ENCODE measurements around the gene LENEP.

Gene LENEP

DNA sequence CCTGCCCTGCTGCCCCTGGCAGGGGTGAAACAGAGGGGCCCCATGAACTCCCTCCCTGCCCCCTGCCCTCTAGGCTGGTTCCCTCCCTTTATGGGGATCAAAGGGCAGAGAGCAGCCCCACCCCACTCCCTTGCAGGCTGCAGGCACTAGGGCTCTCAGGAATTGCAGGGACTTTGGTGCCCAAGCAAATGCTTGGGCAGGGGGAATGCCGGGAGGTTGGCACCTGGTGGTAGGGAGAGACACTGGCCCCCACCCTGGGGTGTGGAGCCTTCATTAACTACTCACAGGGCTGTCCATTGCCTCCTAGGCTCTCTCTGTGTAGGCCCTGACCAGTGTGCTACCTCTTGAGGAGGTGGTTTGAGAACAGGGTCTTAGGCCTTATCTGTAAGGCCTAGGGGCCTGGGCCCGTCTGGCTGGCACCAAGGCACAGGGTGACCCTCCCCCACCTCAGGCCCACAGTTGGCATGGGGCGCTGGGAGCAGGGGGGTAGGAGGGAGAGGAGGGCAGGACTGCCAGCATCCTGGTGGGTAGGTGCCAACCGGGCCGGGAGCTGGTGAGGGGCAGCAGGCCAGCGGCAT, 14.0 kb downstream of the LENEP start:
- ATAC-seq (no peak), DNase-seq (ENCODE audit: low spot score in 2 of 2) (no peak)
- Mint-ChIP-seq H3K27ac (peak overlapping the region; percentile 91), H3K4me3 (peak overlapping the region; percentile 93), H3K4me1 (peaks cover 70% of the 10 kb centered on the region), H3K9me3 (no peaks in the 10 kb centered on the region), H3K36me3 (peaks cover 7% of the 10 kb centered on the region)

- no peak for DNase-seq (ENCODE audit: low spot score in 2 of 2)
- H3K4me1 Mint-ChIP-seq = peaks cover 76% of the 10 kb centered on the region
- ATAC-seq = no peak
- H3K27ac Mint-ChIP-seq = peak overlapping the region; percentile 97
- H3K36me3 Mint-ChIP-seq = peaks cover 11% of the 10 kb centered on the region
- H3K4me3 Mint-ChIP-seq = peak overlapping the region; percentile 74
- H3K9me3 Mint-ChIP-seq = no peaks in the 10 kb centered on the region
These were observed 14.9 kb downstream of the LENEP start for GRCh38 chr1:155008015-155008941.

- H3K36me3 Mint-ChIP-seq = peaks cover 11% of the 10 kb centered on the region
- no peaks in the 10 kb centered on the region for H3K9me3 Mint-ChIP-seq
- peaks cover 74% of the 10 kb centered on the region for H3K4me1 Mint-ChIP-seq
- peak overlapping the region; percentile 97 for H3K27ac Mint-ChIP-seq
- peak overlapping the region; percentile 74 for H3K4me3 Mint-ChIP-seq
- DNase-seq (ENCODE audit: low spot score in 2 of 2) = no peak
- ATAC-seq = no peak
These were observed 15.9 kb downstream of the LENEP start for GRCh38 chr1:155009221-155009711.

DNA sequence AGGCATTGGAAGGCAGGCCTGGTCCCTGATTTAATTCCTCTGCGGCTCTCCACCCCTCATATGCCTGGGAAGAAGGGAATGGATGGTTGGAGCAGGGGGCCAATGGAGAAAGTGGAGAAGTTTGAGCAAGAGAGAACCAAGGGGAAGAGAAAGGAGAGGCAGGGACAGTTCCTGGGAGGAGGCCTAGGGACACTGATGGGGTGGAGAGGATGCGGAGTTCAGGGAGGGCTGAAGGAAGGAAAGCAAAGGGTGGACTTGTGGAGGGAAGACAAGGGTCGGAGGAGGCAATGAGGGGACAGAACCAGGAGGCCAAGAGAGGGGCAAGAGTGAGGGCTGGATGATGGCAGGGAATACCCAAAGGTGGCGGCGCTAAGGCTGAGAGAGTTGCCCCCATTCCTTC, 16.4 kb downstream of the LENEP start:
- Mint-ChIP-seq H3K9me3 (no peaks in the 10 kb centered on the region), H3K4me1 (peaks cover 70% of the 10 kb centered on the region), H3K27ac (peak overlapping the region; percentile 97), H3K36me3 (peaks cover 13% of the 10 kb centered on the region), H3K4me3 (peak overlapping the region; percentile 74)
- ATAC-seq (no peak), DNase-seq (ENCODE audit: low spot score in 2 of 2) (no peak)

DNA sequence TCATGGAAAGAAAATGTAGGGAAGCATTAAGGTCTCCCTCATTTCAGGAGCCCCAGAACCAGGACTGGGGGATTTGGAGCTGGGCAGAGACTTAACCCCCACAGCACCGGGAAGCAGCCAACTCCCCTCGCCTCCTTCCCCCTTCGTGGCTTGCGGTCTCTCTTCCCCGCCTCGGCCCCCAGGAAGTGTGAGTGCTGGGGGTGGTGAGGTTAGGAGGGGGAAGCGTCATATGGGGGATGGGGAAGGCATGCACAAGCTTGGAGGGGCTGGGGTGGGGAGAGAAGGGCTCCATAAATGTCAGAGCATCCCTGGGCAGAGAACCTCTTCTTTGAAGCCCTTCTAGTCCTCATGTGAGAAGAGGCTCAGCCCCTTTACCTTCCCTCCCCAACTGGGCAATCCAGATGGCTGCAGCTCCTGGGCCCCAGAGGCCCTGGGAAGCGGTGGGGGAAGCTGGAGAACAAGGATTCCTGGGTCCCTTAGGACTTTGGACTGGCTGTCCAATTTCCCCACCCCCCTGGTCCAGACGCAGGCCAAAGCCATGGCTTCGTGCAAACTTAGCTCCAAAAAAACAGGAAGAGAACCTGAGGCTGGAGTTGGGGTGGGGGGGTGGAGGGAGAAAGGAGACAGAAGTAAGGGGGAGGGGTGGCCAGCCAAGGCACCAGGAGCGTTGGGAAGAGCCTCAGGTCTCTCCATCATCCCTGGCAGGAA, 17.0 kb downstream of the LENEP start:
- ATAC-seq (no peak), DNase-seq (ENCODE audit: low spot score in 2 of 2) (no peak)
- H3K9me3 Mint-ChIP-seq = no peaks in the 10 kb centered on the region
- H3K36me3 Mint-ChIP-seq = peaks cover 20% of the 10 kb centered on the region
- peak overlapping the region; percentile 74 for H3K4me3 Mint-ChIP-seq
- H3K4me1 Mint-ChIP-seq = peaks cover 67% of the 10 kb centered on the region
- peak overlapping the region; percentile 97 for H3K27ac Mint-ChIP-seq

DNA sequence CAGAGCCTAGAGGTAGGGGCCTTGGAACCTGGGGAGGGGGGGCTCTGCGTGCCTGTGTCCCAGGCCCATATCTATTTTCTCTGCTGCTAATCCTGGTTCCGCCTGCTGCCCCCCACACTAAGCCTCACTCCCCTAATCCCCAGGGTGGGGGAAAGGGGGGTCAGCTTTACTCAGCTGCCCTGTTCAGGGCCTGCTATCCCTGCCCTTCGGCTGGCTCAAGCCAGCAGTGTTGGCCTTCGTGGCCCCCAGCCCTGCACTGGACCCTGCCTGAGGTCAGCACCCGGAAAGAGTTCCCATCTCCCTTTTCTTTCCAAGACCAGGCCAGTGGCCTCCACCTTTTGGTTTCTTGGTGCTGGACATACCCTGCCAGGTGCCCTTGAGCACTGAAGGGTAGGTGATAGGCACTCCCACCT, 17.6 kb downstream of the LENEP start:
- H3K4me1 Mint-ChIP-seq = peaks cover 67% of the 10 kb centered on the region
- DNase-seq (ENCODE audit: low spot score in 2 of 2) = no peak
- peak overlapping the region; percentile 74 for H3K4me3 Mint-ChIP-seq
- H3K36me3 Mint-ChIP-seq = peaks cover 26% of the 10 kb centered on the region
- no peaks in the 10 kb centered on the region for H3K9me3 Mint-ChIP-seq
- no peak for ATAC-seq
- peak overlapping the region; percentile 97 for H3K27ac Mint-ChIP-seq

DNA sequence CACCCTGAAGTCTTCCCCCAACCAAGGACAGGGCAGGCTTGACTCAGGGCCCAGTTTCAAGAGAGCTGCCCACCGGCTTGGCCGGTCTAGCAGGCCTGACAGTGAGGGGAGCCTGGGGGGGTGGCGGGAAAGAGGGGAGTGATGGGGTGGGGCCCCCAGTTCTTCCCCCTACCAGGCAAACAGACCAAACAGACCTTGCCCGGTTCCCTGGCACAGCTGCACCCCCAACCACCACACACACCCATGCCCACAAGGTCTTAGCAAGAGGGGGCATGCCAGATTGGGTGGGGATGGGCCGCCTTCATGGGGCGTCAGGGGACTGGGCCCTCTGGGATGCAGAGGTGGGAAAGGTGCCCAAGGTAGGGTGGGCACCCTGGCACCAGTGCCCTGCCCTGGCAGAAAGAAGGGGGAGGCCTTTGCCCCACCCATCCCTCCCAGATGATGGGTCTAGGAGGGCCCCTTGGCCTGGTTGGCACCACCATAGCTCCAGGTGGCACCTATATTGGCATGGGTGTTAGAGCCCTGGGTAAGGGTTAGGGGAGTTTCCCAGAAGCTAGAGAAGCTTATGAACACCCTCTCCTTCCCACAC, 18.1 kb downstream of the LENEP start:
- ATAC-seq (no peak), DNase-seq (ENCODE audit: low spot score in 2 of 2) (no peak)
- Mint-ChIP-seq H3K4me1 (peaks cover 67% of the 10 kb centered on the region), H3K27ac (peak overlapping the region; percentile 97), H3K36me3 (peaks cover 31% of the 10 kb centered on the region), H3K4me3 (peak overlapping the region; percentile 74), H3K9me3 (no peaks in the 10 kb centered on the region)

DNA sequence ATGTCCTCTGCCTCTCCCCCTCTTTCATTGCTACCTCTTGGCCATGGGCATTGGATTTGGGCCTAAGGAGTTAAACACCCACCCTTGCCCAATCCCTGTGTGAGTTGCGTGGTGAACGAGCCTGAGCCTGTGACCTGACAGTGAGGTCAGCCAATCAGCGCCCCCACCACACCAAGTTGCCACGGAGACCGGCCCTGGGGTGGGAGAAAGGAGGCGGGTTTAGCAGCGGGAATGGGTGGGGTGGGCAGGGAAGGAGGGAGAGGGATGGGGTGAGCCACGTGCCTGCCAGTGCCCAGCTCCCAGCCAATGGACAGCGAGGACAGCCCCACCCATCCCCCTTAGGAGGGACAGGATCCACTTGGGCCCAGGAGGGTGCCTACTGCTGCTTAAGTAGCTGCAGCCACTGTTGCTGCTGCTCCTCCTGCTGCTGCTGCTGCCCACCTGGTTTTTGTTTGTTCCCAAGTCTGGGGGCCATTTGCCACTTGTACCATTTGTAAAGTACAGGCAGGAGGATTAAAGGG, 18.7 kb downstream of the LENEP start:
- H3K4me3 Mint-ChIP-seq = no peak overlapping the region
- peaks cover 37% of the 10 kb centered on the region for H3K36me3 Mint-ChIP-seq
- no peaks in the 10 kb centered on the region for H3K9me3 Mint-ChIP-seq
- DNase-seq (ENCODE audit: low spot score in 2 of 2) (no peak), ATAC-seq (no peak)
- H3K27ac Mint-ChIP-seq = peak overlapping the region; percentile 88
- H3K4me1 Mint-ChIP-seq = peaks cover 66% of the 10 kb centered on the region

DNA sequence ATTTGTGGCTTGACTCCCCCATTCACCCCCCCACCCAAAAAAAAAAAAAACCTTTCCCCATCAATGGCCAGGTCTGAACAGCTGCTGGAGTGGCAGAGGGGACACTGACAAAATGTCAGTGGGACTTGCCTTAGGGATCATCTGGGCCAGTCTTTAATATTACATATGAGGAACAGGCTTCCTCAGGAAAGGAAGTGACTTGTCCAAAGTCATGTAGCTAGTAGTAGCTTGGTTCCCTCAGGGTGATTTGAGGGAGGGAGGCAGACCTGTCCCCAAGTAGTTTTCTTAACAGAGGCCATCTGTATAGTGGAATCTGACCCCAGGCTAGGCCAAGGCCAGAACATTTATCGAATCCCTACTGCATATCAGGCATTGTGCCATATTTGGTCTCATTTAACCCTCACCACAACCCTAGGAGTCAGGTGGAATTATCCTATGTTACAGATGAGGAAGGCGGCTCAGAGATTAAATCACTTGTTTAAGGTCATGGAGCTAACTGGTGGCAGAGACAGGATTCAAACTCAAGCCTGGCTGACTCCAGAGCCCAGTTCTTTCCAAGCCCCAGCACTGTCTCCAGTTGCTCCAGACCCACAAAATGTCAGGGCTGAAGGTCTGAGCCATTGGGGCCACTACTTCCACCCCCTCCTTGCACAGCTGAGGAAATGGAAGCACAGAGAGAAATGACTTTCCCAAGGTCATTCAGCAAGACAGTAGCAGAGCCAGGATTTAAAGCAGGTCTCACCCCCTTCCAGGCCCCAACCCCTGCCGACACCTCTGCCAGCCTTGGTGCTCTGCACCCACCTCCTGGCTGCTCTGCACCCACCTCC, 19.6 kb downstream of the LENEP start:
- H3K9me3 Mint-ChIP-seq = no peaks in the 10 kb centered on the region
- peak overlapping the region; percentile 23 for H3K4me3 Mint-ChIP-seq
- H3K36me3 Mint-ChIP-seq = peaks cover 38% of the 10 kb centered on the region
- DNase-seq (ENCODE audit: low spot score in 2 of 2) (no peak), ATAC-seq (no peak)
- H3K4me1 Mint-ChIP-seq = peaks cover 68% of the 10 kb centered on the region
- H3K27ac Mint-ChIP-seq = peak overlapping the region; percentile 88

DNA sequence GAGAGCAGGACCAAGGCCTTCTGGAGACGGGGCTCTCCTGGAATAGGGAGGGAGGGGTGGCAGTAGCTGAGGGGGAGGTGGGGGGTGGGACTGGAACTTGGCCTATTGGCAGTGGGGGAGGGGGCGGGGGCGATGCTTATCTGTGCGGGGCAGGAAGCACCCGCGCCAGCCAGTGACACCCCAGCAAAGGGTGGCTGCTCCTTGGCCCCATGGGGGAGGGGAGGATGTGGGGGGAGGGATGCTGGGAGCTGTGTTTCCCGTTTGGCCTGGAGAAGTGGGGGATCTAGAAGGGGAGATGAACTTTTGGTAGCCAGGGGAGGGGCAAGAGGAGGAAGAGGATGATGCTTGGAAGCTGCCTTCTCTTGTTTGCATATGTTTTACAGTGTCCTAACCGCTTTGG, 20.2 kb downstream of the LENEP start:
- H3K4me1 Mint-ChIP-seq = peaks cover 66% of the 10 kb centered on the region
- H3K36me3 Mint-ChIP-seq = peaks cover 40% of the 10 kb centered on the region
- ATAC-seq = no peak
- peak overlapping the region; percentile 23 for H3K4me3 Mint-ChIP-seq
- H3K9me3 Mint-ChIP-seq = no peaks in the 10 kb centered on the region
- no peak for DNase-seq (ENCODE audit: low spot score in 2 of 2)
- H3K27ac Mint-ChIP-seq = peak overlapping the region; percentile 88

- H3K4me3 Mint-ChIP-seq = no peak overlapping the region
- DNase-seq (ENCODE audit: low spot score in 2 of 2) (no peak), ATAC-seq (no peak)
- no peak overlapping the region for H3K27ac Mint-ChIP-seq
- H3K9me3 Mint-ChIP-seq = no peaks in the 10 kb centered on the region
- H3K36me3 Mint-ChIP-seq = peaks cover 53% of the 10 kb centered on the region
- peaks cover 66% of the 10 kb centered on the region for H3K4me1 Mint-ChIP-seq
These were observed 21.5 kb downstream of the LENEP start for GRCh38 chr1:155014709-155015508.

DNA sequence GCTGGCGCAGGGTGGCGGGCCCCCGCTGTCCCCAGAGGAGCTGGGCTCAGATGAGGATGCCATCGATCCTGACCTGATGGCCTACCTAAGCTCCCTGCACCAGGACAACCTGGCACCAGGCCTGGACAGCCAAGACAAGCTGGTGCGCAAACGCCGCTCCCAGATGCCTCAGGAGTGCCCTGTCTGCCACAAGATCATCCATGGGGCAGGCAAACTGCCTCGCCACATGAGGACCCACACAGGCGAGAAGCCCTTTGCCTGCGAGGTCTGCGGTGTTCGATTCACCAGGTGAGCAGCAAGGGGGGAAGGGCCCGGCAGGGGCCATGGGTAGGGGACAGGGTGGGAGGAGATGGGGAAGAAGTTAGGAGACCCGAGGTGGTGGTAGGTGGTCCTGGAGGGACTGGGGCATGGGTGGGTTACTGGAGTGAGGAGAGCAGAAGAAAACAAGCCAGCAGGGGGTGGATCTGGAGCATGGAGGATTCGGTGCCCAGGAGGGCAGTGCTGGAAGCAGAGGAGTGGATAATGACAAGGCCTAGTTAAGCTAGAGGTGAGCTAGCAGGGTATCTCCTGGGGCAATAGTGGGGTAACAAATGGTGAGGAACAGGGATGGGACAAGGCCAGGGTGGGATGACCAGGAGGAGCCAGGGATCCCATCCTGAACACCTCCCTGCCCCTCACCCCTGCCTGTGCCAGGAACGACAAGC, 22.3 kb downstream of the LENEP start:
- ATAC-seq (no peak), DNase-seq (ENCODE audit: low spot score in 2 of 2) (no peak)
- H3K27ac Mint-ChIP-seq = peak overlapping the region; percentile 78
- no peak overlapping the region for H3K4me3 Mint-ChIP-seq
- peaks cover 60% of the 10 kb centered on the region for H3K4me1 Mint-ChIP-seq
- H3K36me3 Mint-ChIP-seq = peaks cover 61% of the 10 kb centered on the region
- H3K9me3 Mint-ChIP-seq = no peaks in the 10 kb centered on the region

DNA sequence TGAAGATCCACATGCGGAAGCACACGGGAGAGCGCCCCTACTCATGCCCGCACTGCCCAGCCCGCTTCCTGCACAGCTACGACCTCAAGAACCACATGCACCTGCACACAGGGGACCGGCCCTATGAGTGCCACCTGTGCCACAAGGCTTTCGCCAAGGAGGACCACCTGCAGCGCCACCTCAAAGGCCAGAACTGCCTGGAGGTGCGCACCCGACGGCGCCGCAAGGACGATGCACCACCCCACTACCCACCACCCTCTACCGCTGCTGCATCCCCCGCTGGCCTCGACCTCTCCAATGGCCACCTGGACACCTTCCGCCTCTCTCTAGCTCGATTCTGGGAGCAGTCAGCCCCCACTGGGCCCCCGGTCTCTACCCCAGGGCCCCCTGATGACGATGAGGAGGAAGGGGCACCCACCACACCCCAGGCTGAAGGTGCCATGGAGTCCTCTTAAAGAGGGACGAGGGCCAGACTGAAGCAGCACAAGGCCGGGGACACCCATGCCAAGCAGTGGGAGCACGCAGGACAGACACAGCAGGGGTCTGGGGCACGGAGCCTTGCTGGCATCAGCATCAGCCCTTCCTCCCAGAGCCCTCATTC, 22.9 kb downstream of the LENEP start:
- Mint-ChIP-seq H3K4me3 (peak overlapping the region; percentile 52), H3K4me1 (peaks cover 54% of the 10 kb centered on the region), H3K9me3 (no peaks in the 10 kb centered on the region), H3K36me3 (peaks cover 64% of the 10 kb centered on the region), H3K27ac (peak overlapping the region; percentile 78)
- ATAC-seq = no peak
- DNase-seq (ENCODE audit: low spot score in 2 of 2) = no peak
